Hepatocyte (in vitro differentiated cells): ENCODE data around the gene PRDM5.

ENCODE experiments used
- CTCF ChIP-seq: fragments of 200-600 bp; sonication (generic); IDR thresholded peaks from 2 replicates; pipeline ENCODE4 v1.5.1; 2016; ENCODE audit warnings: antibody characterized with exemption, mild to moderate bottlenecking; ENCODE audit not compliant: poor library complexity
- EZH2phosphoT487 ChIP-seq: fragments of 200-600 bp; sonication (generic); IDR thresholded peaks from one replicate; pipeline ENCODE4 v1.6.1; 2018; ENCODE audit warnings: antibody characterized with exemption, mild to moderate bottlenecking, low read depth, moderate library complexity; ENCODE audit not compliant: unreplicated experiment, severe bottlenecking

- TF ChIP-seq EZH2phosphoT487 (no peak), CTCF (no peak)
These were observed 186.2 kb downstream of the PRDM5 start for GRCh38 chr4:120736312-120736711.
